CD4-positive, alpha-beta memory T cell (primary cell): Measurements from ENCODE around the gene TFF3. TPM values are rescaled to one million over a fixed set of nuclear protein-coding genes. Genes with fewer than 3 reads are reported as not detected.

ENCODE experiments used
- polyA plus RNA-seq, 2 donors: library from polyadenylated mRNA; unstranded; fragments of 300-500 nt; fragmentation: Illumina TruSeq; gene quantifications; one replicate each; pipeline ENCODE4 v1.2.3, GENCODE V29; 2021
- total RNA-seq, 2 experiments: library from RNA; stranded (reverse); gene quantifications; one replicate each; pipeline ENCODE4 v1.2.3, GENCODE V29; 2021

Gene TFF3
- total and polyA plus RNA-seq, 4 experiments from 2014 or later = not detected

Other genes with a start within 250 kb of the TFF3 start
- 1 to 10 TPM in 1 of 2 experiments, under 1 TPM in 1; 0.58 to 1.1 TPM for gene UMODL1, start 244.1 kb downstream of the TFF3 start, total RNA-seq
- under 1 TPM in 1 of 2 donors, not detected in 1; 0.08 TPM for gene UMODL1, start 244.1 kb downstream of the TFF3 start, polyA plus RNA-seq
- gene ABCG1, start 96.3 kb downstream of the TFF3 start, total RNA-seq = 1 to 10 TPM; 1.5 to 2.0 TPM
- 10 to 100 TPM; 17.0 to 19.6 TPM for gene ABCG1, start 96.3 kb downstream of the TFF3 start, polyA plus RNA-seq
- gene TFF2, start 35.6 kb upstream of the TFF3 start, total RNA-seq = not detected
- not detected for gene TFF2, start 35.6 kb upstream of the TFF3 start, polyA plus RNA-seq
- not detected for gene TFF1, start 51.1 kb upstream of the TFF3 start, total RNA-seq
- gene TFF1, start 51.1 kb upstream of the TFF3 start, polyA plus RNA-seq = not detected
- gene TMPRSS3, start 80.6 kb upstream of the TFF3 start, total RNA-seq = 1 to 10 TPM; 1.8 to 3.2 TPM
- gene TMPRSS3, start 80.6 kb upstream of the TFF3 start, polyA plus RNA-seq = 1 to 10 TPM; 4.2 to 4.5 TPM
- 10 to 100 TPM; 79.3 to 93.6 TPM for gene UBASH3A, start 88.5 kb upstream of the TFF3 start, total RNA-seq
- gene UBASH3A, start 88.5 kb upstream of the TFF3 start, polyA plus RNA-seq = 10 to 100 TPM; 43.1 to 58.0 TPM
- not detected for gene RSPH1, start 180.8 kb upstream of the TFF3 start, total RNA-seq
- gene RSPH1, start 180.8 kb upstream of the TFF3 start, polyA plus RNA-seq = not detected
- 10 to 100 TPM; 18.1 to 18.5 TPM for gene SLC37A1, start 198.4 kb upstream of the TFF3 start, total RNA-seq
- 1 to 10 TPM; 4.7 to 7.0 TPM for gene SLC37A1, start 198.4 kb upstream of the TFF3 start, polyA plus RNA-seq